GM23338 (cell line): ENCODE results near the gene MEIOB. TPM values are rescaled to one million over a fixed set of nuclear protein-coding genes. Genes with fewer than 3 reads are reported as not detected.

Experiments used
- ATAC-seq: fragments of 200-7000 bp; cut with Tn5 transposase; 3 replicates; pipeline ENCODE4 v1.9.1; 2020
- DNase-seq: peaks from one replicate; pipeline ENCODE4 v3.0.0-alpha.2; 2015; ENCODE audit warnings: low spot score
- H2AFZ ChIP-seq: fragments of 200-600 bp; sonication (generic); 2 replicates; pipeline ENCODE4 v1.8.0; 2016; ENCODE audit warnings: antibody characterized with exemption, mild to moderate bottlenecking, moderate library complexity
- H3F3A ChIP-seq: fragments of 200-600 bp; sonication (generic); replicated peaks from 2 replicates; pipeline ENCODE4 v1.8.0; 2017; ENCODE audit warnings: antibody characterized with exemption, mixed run types, low read depth
- H3K27ac ChIP-seq: fragments of 200-600 bp; sonication (generic); 2 replicates; pipeline ENCODE4 v1.6.1; 2016; ENCODE audit warnings: low read depth
- H3K27me3 ChIP-seq: fragments of 200-600 bp; sonication (generic); 2 replicates; pipeline ENCODE4 v1.8.0; 2016; ENCODE audit warnings: mild to moderate bottlenecking, mixed run types, moderate library complexity; ENCODE audit not compliant: insufficient read depth
- H3K36me3 ChIP-seq: fragments of 200-600 bp; sonication (generic); 2 replicates; pipeline ENCODE4 v1.8.0; 2016; ENCODE audit warnings: mild to moderate bottlenecking; ENCODE audit not compliant: insufficient read depth
- H3K4me1 ChIP-seq: fragments of 200-600 bp; sonication (generic); 2 replicates; pipeline ENCODE4 v1.8.0; 2016; ENCODE audit warnings: mild to moderate bottlenecking, moderate library complexity; ENCODE audit not compliant: insufficient read depth
- H3K4me2 ChIP-seq: fragments of 200-600 bp; sonication (generic); 2 replicates; pipeline ENCODE4 v1.7.1; 2017; ENCODE audit warnings: mixed run types
- H3K4me3 ChIP-seq: fragments of 200-600 bp; sonication (generic); 2 replicates; pipeline ENCODE4 v1.6.1; 2016; ENCODE audit warnings: mixed run types
- H3K79me2 ChIP-seq: fragments of 200-600 bp; sonication (generic); replicated peaks from 2 replicates; pipeline ENCODE4 v1.8.0; 2017; ENCODE audit warnings: mild to moderate bottlenecking; ENCODE audit not compliant: insufficient read depth
- H3K9me2 ChIP-seq: fragments of 200-600 bp; sonication (generic); 2 replicates; pipeline ENCODE4 v1.8.0; 2017; ENCODE audit not compliant: insufficient read depth
- H4K20me1 ChIP-seq: fragments of 200-600 bp; sonication (generic); replicated peaks from 2 replicates; pipeline ENCODE4 v1.8.0; 2017; ENCODE audit warnings: mild to moderate bottlenecking; ENCODE audit not compliant: insufficient read depth
- H3K27ac Mint-ChIP-seq: 2 replicates; pipeline ENCODE4 v1.8.0; 2020; ENCODE audit warnings: inconsistent platforms, mild to moderate bottlenecking, moderate library complexity, mixed read lengths
- H3K27me3 Mint-ChIP-seq: 3 replicates; pipeline ENCODE4 v1.8.0; 2022; ENCODE audit warnings: low read depth, mild to moderate bottlenecking, moderate library complexity, mixed read lengths, inconsistent platforms; ENCODE audit not compliant: insufficient read depth, poor library complexity
- H3K36me3 Mint-ChIP-seq: 3 replicates; pipeline ENCODE4 v1.8.0; 2021; ENCODE audit warnings: low read depth, mild to moderate bottlenecking, inconsistent platforms, moderate library complexity, mixed read lengths
- H3K4me1 Mint-ChIP-seq: 3 replicates; pipeline ENCODE4 v1.8.0; 2020; ENCODE audit warnings: mild to moderate bottlenecking, inconsistent platforms, mixed read lengths
- H3K4me3 Mint-ChIP-seq: 3 replicates; pipeline ENCODE4 v1.8.0; 2021; ENCODE audit warnings: moderate library complexity, mild to moderate bottlenecking, inconsistent platforms, mixed read lengths
- H3K9me3 Mint-ChIP-seq: 3 replicates; pipeline ENCODE4 v1.8.0; 2020; ENCODE audit warnings: moderate library complexity, mild to moderate bottlenecking, inconsistent platforms, mixed read lengths
- CREB1 ChIP-seq: fragments of 250-450 bp; sonication (Bioruptor Pico); IDR thresholded peaks from 2 replicates; pipeline ENCODE4 v1.5.0; 2020; ENCODE audit warnings: low read depth, mild to moderate bottlenecking, moderate library complexity
- CTCF ChIP-seq, 2 experiments: fragments of 200-600 bp in 1 of 2; sonication (generic) in 1 of 2; conservative IDR thresholded peaks; 2 replicates each; pipeline versions ENCODE4 v1.5.1 to v1.6.1; 2016 to 2017; ENCODE audit warnings: antibody characterized with exemption in 2 of 2, low read depth in 2 of 2, mild to moderate bottlenecking in 2 of 2, moderate library complexity in 1 of 2
- EZH2 ChIP-seq: fragments of 200-600 bp; sonication (generic); IDR thresholded peaks from one replicate; pipeline ENCODE4 v1.8.0; 2017; ENCODE audit warnings: antibody characterized with exemption, mild to moderate bottlenecking, low read depth; ENCODE audit not compliant: unreplicated experiment
- EZH2phosphoT487 ChIP-seq: fragments of 200-600 bp; sonication (generic); IDR thresholded peaks from one replicate; pipeline ENCODE4 v1.8.1; 2018; ENCODE audit warnings: antibody characterized with exemption; ENCODE audit not compliant: unreplicated experiment
- JUNB ChIP-seq: IDR thresholded peaks from one replicate; pipeline ENCODE4 v1.6.1; 2016; ENCODE audit warnings: antibody characterized with exemption; ENCODE audit not compliant: unreplicated experiment
- NANOG ChIP-seq: IDR thresholded peaks from 2 replicates; pipeline ENCODE4 v1.6.1; 2016; ENCODE audit warnings: antibody characterized with exemption, borderline replicate concordance
- POLR2AphosphoS5 ChIP-seq: IDR thresholded peaks from 2 replicates; pipeline ENCODE4 v1.6.1; 2016; ENCODE audit warnings: antibody characterized with exemption, low read depth
- REST ChIP-seq: IDR thresholded peaks from one replicate; pipeline ENCODE4 v1.6.1; 2018; ENCODE audit warnings: antibody characterized with exemption; ENCODE audit not compliant: unreplicated experiment
- STAT1 ChIP-seq: IDR thresholded peaks from one replicate; pipeline ENCODE4 v1.6.1; 2016; ENCODE audit warnings: antibody characterized with exemption; ENCODE audit not compliant: unreplicated experiment
- ZNF114 ChIP-seq: fragments of 250-450 bp; sonication (Bioruptor Pico); IDR thresholded peaks from 2 replicates; pipeline ENCODE4 v1.5.0; 2020; ENCODE audit warnings: mild to moderate bottlenecking, moderate library complexity
- ZNF331 ChIP-seq: fragments of 250-450 bp; sonication (Bioruptor Pico); IDR thresholded peaks from 2 replicates; pipeline ENCODE4 v1.5.0; 2020; ENCODE audit warnings: low read depth, mild to moderate bottlenecking, moderate library complexity
- polyA plus RNA-seq: library from polyadenylated mRNA; unstranded; fragments of >200 nt; fragmentation: Nextera tagmentation; extraction: Ambion mirVana; gene quantifications from 2 replicates; pipeline ENCODE4 v1.2.1, GENCODE V29; 2016
- total RNA-seq: library from RNA; depleted of rRNA; stranded (reverse); fragments of >200 nt; shearing (Covaris generic); gene quantifications from 2 replicates; pipeline ENCODE4 v1.2.3, GENCODE V29; 2014
- TF ChIP-seq, protein P1 (sequence below): IDR thresholded peaks from 2 replicates; pipeline ENCODE4 v1.6.1; 2016; ENCODE audit warnings: antibody characterized with exemption
- TF ChIP-seq, protein P2 (sequence below): fragments of 250-450 bp; sonication (Bioruptor Pico); IDR thresholded peaks from 2 replicates; pipeline ENCODE4 v1.5.0; 2020; ENCODE audit warnings: mild to moderate bottlenecking, moderate library complexity

The MEIOB gene
- total and polyA plus RNA-seq, 2 experiments from 2014 or later, result 7.3 to 8.7 TPM

DNA sequence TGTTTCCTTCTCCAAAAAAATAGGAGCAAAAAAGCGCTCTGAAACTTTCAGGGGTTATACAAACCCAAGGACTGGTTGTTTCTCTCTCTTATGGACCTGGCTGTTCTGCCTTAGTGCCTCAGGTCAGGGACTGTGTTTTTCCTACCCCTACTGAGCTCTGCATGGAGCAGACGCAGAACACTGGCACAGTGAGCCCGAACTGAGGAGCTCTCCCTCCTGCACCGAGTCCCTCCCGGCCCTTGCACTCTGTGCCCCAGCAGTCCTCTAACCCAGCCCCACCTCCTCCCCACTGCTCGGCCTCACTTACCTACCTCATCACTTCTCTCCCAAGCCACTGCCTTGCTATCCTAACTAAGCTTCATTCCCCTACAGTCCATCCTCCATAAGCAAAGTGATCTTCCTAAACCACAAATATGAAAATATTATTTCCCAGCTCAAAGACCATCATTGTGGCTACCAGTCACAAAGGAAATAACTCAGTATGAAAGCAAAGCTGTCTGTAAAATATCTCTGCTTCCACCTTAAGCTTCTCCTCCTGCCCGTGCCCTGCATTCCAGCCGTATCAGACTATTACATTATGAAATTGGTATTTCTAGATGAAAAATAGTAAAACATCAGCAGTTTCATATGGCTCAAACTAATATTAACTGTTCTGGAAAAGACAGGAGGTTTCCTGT is 13.6 kb downstream of the MEIOB start:
- H3K27me3 ChIP-seq, result no peaks in the 10 kb centered on the region

More for the DNA sequence above, 13.6 kb downstream of the MEIOB start:
- no peaks in the 10 kb centered on the region for H3K9me2 ChIP-seq
- TF ChIP-seq, protein P1, sequence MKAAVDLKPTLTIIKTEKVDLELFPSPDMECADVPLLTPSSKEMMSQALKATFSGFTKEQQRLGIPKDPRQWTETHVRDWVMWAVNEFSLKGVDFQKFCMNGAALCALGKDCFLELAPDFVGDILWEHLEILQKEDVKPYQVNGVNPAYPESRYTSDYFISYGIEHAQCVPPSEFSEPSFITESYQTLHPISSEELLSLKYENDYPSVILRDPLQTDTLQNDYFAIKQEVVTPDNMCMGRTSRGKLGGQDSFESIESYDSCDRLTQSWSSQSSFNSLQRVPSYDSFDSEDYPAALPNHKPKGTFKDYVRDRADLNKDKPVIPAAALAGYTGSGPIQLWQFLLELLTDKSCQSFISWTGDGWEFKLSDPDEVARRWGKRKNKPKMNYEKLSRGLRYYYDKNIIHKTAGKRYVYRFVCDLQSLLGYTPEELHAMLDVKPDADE, result no peak
- TF ChIP-seq REST, result no peak
- TF ChIP-seq CREB1, result no peak
- TF ChIP-seq, protein P2, sequence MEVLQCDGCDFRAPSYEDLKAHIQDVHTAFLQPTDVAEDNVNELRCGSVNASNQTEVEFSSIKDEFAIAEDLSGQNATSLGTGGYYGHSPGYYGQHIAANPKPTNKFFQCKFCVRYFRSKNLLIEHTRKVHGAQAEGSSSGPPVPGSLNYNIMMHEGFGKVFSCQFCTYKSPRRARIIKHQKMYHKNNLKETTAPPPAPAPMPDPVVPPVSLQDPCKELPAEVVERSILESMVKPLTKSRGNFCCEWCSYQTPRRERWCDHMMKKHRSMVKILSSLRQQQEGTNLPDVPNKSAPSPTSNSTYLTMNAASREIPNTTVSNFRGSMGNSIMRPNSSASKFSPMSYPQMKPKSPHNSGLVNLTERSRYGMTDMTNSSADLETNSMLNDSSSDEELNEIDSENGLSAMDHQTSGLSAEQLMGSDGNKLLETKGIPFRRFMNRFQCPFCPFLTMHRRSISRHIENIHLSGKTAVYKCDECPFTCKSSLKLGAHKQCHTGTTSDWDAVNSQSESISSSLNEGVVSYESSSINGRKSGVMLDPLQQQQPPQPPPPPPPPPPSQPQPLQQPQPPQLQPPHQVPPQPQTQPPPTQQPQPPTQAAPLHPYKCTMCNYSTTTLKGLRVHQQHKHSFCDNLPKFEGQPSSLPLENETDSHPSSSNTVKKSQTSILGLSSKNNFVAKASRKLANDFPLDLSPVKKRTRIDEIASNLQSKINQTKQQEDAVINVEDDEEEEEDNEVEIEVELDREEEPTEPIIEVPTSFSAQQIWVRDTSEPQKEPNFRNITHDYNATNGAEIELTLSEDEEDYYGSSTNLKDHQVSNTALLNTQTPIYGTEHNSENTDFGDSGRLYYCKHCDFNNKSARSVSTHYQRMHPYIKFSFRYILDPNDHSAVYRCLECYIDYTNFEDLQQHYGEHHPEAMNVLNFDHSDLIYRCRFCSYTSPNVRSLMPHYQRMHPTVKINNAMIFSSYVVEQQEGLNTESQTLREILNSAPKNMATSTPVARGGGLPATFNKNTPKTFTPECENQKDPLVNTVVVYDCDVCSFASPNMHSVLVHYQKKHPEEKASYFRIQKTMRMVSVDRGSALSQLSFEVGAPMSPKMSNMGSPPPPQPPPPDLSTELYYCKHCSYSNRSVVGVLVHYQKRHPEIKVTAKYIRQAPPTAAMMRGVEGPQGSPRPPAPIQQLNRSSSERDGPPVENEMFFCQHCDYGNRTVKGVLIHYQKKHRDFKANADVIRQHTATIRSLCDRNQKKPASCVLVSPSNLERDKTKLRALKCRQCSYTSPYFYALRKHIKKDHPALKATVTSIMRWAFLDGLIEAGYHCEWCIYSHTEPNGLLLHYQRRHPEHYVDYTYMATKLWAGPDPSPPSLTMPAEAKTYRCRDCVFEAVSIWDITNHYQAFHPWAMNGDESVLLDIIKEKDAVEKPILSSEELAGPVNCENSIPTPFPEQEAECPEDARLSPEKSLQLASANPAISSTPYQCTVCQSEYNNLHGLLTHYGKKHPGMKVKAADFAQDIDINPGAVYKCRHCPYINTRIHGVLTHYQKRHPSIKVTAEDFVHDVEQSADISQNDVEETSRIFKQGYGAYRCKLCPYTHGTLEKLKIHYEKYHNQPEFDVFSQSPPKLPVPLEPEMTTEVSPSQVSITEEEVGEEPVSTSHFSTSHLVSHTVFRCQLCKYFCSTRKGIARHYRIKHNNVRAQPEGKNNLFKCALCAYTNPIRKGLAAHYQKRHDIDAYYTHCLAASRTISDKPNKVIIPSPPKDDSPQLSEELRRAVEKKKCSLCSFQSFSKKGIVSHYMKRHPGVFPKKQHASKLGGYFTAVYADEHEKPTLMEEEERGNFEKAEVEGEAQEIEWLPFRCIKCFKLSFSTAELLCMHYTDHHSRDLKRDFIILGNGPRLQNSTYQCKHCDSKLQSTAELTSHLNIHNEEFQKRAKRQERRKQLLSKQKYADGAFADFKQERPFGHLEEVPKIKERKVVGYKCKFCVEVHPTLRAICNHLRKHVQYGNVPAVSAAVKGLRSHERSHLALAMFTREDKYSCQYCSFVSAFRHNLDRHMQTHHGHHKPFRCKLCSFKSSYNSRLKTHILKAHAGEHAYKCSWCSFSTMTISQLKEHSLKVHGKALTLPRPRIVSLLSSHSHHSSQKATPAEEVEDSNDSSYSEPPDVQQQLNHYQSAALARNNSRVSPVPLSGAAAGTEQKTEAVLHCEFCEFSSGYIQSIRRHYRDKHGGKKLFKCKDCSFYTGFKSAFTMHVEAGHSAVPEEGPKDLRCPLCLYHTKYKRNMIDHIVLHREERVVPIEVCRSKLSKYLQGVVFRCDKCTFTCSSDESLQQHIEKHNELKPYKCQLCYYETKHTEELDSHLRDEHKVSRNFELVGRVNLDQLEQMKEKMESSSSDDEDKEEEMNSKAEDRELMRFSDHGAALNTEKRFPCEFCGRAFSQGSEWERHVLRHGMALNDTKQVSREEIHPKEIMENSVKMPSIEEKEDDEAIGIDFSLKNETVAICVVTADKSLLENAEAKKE, result no peak
- TF ChIP-seq NANOG, result no peak
- no peak for TF ChIP-seq POLR2AphosphoS5
- no peak for TF ChIP-seq EZH2
- TF ChIP-seq JUNB, result no peak
- TF ChIP-seq EZH2phosphoT487, result no peak
- no peak for TF ChIP-seq STAT1
- TF ChIP-seq ZNF331 (CRISPR knock-in tag), result no peak
- TF ChIP-seq CTCF (conservative IDR thresholded peaks at IDR 0.05; ENCODE audit: low read depth in 2 of 2), result no peak
- no peak for TF ChIP-seq ZNF114 (CRISPR knock-in tag)
- no peaks in the 10 kb centered on the region for H3K36me3 ChIP-seq
- no peak overlapping the region for H3K4me3 ChIP-seq
- DNase-seq (no peak), ATAC-seq (peak; percentile 84)
- Mint-ChIP-seq H3K4me3 (no peak overlapping the region), H3K9me3 (no peaks in the 10 kb centered on the region), H3K27me3 (peaks cover 17% of the 10 kb centered on the region), H3K27ac (no peak overlapping the region), H3K36me3 (no peaks in the 10 kb centered on the region), H3K4me1 (no peaks in the 10 kb centered on the region)
- H4K20me1 ChIP-seq, result no peaks in the 10 kb centered on the region
- H3F3A ChIP-seq, result no peaks in the 10 kb centered on the region
- no peak overlapping the region for H3K4me2 ChIP-seq
- H2AFZ ChIP-seq, result no peak overlapping the region
- no peaks in the 10 kb centered on the region for H3K4me1 ChIP-seq
- H3K79me2 ChIP-seq, result no peaks in the 10 kb centered on the region
- no peak overlapping the region for H3K27ac ChIP-seq
